Measurements from ENCODE around the gene DTX4.
A peak's percentile ranks its signal among the peaks of the same experiment; 100 is the strongest.

DTX4 gene

DNA sequence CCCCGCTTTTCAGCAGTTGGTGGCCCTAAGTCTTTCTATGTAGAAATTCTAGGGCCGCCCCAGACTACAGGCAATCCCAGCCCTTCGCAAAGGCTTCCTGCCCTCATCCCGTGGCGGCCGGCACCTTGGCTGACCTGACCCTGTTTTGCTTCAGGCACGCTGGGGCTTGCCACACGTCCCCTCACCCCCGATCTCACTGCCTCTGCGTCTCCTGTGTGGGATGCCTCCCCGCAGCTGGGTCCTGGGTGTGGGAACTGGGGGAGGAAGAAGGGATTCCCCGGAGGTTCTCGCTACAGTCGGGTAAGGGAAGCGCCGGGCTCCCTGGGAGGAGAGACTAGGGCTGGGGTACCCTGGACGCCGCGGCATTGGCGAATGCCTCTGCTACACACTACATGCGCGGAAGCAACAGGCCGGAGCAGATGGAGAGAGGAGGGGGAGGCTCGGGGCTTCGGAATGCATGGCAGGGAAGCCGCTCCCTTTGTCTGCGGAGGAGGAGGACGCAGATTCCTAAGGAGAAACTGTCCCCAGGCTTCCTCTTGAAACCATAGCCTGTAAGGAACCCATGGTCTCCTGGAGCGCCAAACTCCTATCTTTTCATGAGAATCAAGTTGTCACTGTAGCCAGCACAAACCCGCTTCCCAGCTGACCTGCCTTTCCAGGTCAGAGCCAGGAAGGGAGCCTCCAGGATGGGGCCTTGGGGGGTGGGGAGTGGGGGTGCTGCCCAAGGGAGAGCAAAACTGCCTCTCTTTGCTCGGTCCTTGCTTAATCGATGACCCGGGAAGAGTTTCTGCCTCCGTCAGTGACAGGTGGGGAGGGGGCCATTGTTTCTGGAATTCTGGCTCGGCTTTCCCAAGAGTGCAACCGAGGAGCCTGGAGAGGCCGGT, 1.4 kb downstream of the DTX4 start:
- no peak for DNase-seq (ENCODE audit: low spot score)

DNA sequence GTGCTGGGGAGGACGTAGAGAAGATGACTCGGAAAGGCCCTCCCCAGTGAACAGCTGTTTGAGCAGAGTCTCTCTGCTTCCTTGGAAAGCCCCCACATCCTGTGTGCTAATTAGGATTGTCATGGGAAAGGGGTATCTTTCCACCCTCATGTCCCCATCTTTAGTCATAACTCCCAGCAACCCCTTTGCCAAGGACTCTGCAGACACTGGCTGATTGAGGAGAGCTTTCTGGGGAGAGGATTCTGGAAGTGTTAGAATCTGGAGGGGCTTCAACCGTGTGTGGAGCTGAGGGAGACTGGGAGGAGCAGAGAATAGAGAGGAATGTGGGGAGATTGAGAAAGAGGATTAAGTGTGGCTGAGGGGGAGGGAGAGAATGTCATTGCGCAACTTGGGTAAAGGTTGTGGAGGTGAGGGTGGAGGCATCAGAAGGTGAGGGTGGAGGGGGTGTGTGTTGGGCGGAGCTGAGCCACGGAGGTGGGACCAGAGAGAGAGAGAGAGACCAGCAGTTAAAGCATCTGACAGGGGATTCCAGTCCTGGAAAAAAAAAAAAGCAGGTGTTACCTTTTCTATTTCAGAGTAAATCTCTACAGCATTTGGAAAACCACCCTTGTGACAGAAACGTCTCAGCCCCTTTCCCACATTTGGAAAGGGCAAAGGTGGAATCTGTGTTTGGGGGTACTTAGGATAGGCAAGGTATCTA, 2.2 kb downstream of the DTX4 start:
- no peak for DNase-seq (ENCODE audit: low spot score)

GRCh38 chr11:59174664-59175033, 2.7 kb downstream of the DTX4 start:
- peak; percentile 49 for DNase-seq (ENCODE audit: low spot score)

GRCh38 chr11:59175091-59175501, 3.2 kb downstream of the DTX4 start:
- DNase-seq (ENCODE audit: low spot score) = no peak

GRCh38 chr11:59176330-59176729, 4.4 kb downstream of the DTX4 start:
- no peak for DNase-seq (ENCODE audit: low spot score)

DNA sequence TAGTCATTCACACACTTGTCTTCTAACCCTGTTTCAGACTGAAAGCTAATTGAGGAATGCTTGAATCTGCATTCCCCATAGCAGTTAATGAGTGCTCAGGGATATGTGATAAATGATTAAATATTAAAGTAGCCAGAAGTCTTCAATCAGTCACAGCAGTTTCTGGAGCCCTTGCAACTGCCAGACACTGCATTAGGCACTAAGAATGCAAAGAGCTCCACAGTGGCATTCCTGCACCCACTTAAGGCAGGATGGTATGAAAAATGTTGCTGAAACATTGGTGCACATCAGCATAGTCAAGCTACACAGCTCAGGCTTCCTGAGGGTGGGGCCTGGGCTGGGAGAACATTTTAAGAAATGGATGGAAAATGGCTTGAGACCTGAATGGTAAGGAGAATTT, 6.5 kb downstream of the DTX4 start:
- DNase-seq (ENCODE audit: low spot score) = no peak

DNA sequence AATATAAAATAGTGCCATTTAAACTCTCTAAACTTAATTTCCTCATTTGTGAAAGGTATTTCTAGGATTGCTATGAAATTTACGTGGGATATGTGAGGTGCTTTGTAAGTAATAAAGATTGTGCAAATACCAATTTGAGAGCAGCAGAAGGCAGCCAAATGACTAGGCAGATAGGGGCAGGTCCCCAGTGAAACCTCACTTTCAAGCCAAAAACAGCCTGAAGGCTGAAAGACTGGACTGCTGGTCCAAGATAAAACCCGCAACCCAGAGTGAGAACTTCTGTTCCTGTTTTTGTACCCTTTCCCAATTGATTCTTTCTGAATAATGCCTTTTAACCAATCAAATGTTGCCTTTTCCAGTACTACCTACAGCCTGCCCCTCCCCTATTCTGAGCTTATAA, 7.2 kb downstream of the DTX4 start:
- no peak for DNase-seq (ENCODE audit: low spot score)

GRCh38 chr11:59180168-59180776, 8.3 kb downstream of the DTX4 start:
- no peak for DNase-seq (ENCODE audit: low spot score)

- no peak for DNase-seq (ENCODE audit: low spot score)
Measured at GRCh38 chr11:59180907-59181306, 9.0 kb downstream of the DTX4 start.

- no peak for DNase-seq (ENCODE audit: low spot score)
Measured at GRCh38 chr11:59181746-59182456, 10.0 kb downstream of the DTX4 start.

- no peak for DNase-seq (ENCODE audit: low spot score)
Measured at GRCh38 chr11:59182457-59183151, 10.7 kb downstream of the DTX4 start.

DNA sequence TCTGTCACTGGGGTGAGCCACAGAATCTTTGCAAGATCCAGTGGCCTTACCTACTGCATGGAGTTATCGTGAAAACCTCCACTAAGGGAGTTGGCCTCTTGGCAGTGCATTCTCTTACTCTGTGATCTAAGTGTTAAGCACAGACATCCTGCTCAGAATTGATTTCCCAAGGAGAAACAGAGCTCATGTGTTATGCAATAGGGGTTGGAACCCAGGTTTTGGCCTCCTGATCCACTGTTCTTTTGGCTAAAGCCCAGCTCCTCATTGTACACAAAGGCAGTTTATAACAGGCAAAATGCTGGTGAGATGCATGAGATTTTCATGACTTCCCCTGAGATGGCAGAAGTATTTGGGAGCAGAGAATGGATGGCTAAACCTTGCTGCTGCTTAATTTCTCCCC, 11.8 kb downstream of the DTX4 start:
- no peak for DNase-seq (ENCODE audit: low spot score)

GRCh38 chr11:59184691-59185339, 12.9 kb downstream of the DTX4 start:
- DNase-seq (ENCODE audit: low spot score) = no peak

GRCh38 chr11:59185386-59185945, 13.5 kb downstream of the DTX4 start:
- no peak for DNase-seq (ENCODE audit: low spot score)

GRCh38 chr11:59186130-59186594, 14.2 kb downstream of the DTX4 start:
- DNase-seq (ENCODE audit: low spot score) = no peak

DNA sequence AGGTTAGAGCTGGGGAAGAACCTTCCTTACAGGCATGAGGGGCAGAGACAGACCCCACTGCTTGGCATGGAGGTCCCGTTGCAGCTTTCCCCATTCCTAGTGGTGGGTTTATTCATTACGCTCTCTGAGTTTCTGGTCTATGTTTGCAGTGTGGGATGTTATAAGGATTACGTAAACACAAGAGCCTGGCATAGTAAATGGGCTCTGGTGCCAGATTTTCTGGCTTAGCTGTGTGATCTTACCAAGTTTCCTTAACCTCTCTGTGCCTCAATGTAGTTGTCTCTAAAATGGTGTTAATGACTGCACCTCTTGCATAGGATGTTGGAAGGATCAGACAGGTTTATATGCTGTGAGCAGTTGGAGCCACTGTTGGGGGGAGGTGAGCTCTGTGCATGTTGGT, 15.1 kb downstream of the DTX4 start:
- no peak for DNase-seq (ENCODE audit: low spot score)

GRCh38 chr11:59187587-59187986, 15.7 kb downstream of the DTX4 start:
- peak; percentile 55 for DNase-seq (ENCODE audit: low spot score)

GRCh38 chr11:59188954-59189353, 17.0 kb downstream of the DTX4 start:
- DNase-seq (ENCODE audit: low spot score) = no peak

- no peak for DNase-seq (ENCODE audit: low spot score)
Measured at GRCh38 chr11:59189986-59190385, 18.1 kb downstream of the DTX4 start.

GRCh38 chr11:59191095-59191494, 19.2 kb downstream of the DTX4 start:
- no peak for DNase-seq (ENCODE audit: low spot score)

- no peak for DNase-seq (ENCODE audit: low spot score)
Measured at GRCh38 chr11:59191890-59192289, 20.0 kb downstream of the DTX4 start.

All from AG08395 (cell line).